K562 (cell line): ENCODE results near the gene PPP4R3A. TPM values are rescaled to one million over a fixed set of nuclear protein-coding genes. Genes with fewer than 3 reads are reported as not detected.

ENCODE experiments used
- CBX2 ChIP-seq: fragments of 200-600 bp; sonication (generic); IDR thresholded peaks from one replicate; pipeline ENCODE4 v1.6.1; 2012; ENCODE audit warnings: mild to moderate bottlenecking, low read length, inconsistent platforms; ENCODE audit not compliant: insufficient read depth, poor library complexity, severe bottlenecking
- ETV1 ChIP-seq: fragments of 450-650 bp; conservative IDR thresholded peaks from 2 replicates; pipeline ENCODE4 v1.6.1; 2016; ENCODE audit warnings: missing genetic modification characterization, control low read depth, low read depth, missing compliant biosample characterization
- GMEB1 ChIP-seq: fragments of 250-450 bp; sonication (Bioruptor Pico); IDR thresholded peaks from 2 replicates; pipeline ENCODE4 v1.4.0; 2020; ENCODE audit warnings: mild to moderate bottlenecking
- HNRNPK ChIP-seq: fragments of 200-400 bp; formaldehyde crosslinking; IDR thresholded peaks from one replicate; pipeline ENCODE4 v1.6.1; 2018; ENCODE audit warnings: mild to moderate bottlenecking, low read depth, low read length; ENCODE audit not compliant: poor library complexity, severe bottlenecking
- LEF1 ChIP-seq: fragments of 450-650 bp; IDR thresholded peaks from 2 replicates; pipeline ENCODE4 v1.6.1; 2016; ENCODE audit warnings: mild to moderate bottlenecking
- MLX ChIP-seq, 2 experiments: fragments of 450-650 bp in 1 of 2; sonication (generic) in 1 of 2; formaldehyde crosslinking; conservative IDR thresholded peaks; 2 replicates each; pipeline versions ENCODE4 v1.4.0 to v1.8.1; 2020 to 2022; ENCODE audit warnings: mild to moderate bottlenecking in 1 of 2, missing genetic modification reagents in 1 of 2
- NCOA4 ChIP-seq: fragments of 450-650 bp; IDR thresholded peaks from 2 replicates; pipeline ENCODE4 v1.6.1; 2018; ENCODE audit warnings: mild to moderate bottlenecking; ENCODE audit not compliant: partially characterized antibody
- POLR2G ChIP-seq: fragments of 200-400 bp; formaldehyde crosslinking; IDR thresholded peaks from 2 replicates; pipeline ENCODE4 v1.6.1; 2017; ENCODE audit warnings: low read depth, mild to moderate bottlenecking, antibody characterized with exemption, low read length, moderate library complexity
- RHOXF2B ChIP-seq: fragments of 250-450 bp; sonication (Bioruptor Pico); conservative IDR thresholded peaks from 2 replicates; pipeline ENCODE4 v1.5.1; 2021
- SMARCA5 ChIP-seq: fragments of 450-650 bp; IDR thresholded peaks from 2 replicates; pipeline ENCODE4 v1.6.1; 2016
- TEAD1 ChIP-seq, 2 experiments: fragments of 450-650 bp in 1 of 2; sonication (generic) in 1 of 2; formaldehyde crosslinking; IDR thresholded peaks; 2 replicates each; pipeline versions ENCODE4 v1.4.0 to v1.8.0; 2020 to 2022; ENCODE audit warnings: mild to moderate bottlenecking in 2 of 2, missing genetic modification reagents in 1 of 2
- THRB ChIP-seq: fragments of 450-650 bp; formaldehyde crosslinking; conservative IDR thresholded peaks from 2 replicates; pipeline ENCODE4 v1.4.0; 2022; ENCODE audit warnings: mild to moderate bottlenecking, missing genetic modification characterization
- TOE1 ChIP-seq, 2 experiments: fragments of 450-650 bp in 1 of 2; sonication (generic) in 1 of 2; formaldehyde crosslinking in 1 of 2; IDR thresholded peaks; 2 replicates each; pipeline versions ENCODE4 v1.7.1 to v1.8.0; 2016 to 2022; ENCODE audit warnings: borderline replicate concordance in 2 of 2, mild to moderate bottlenecking in 2 of 2, antibody characterized with exemption in 1 of 2, inconsistent platforms in 1 of 2, low read depth in 1 of 2, missing genetic modification reagents in 1 of 2, moderate library complexity in 1 of 2
- ZNF121 ChIP-seq: sonication (generic); formaldehyde crosslinking; conservative IDR thresholded peaks from 2 replicates; pipeline ENCODE4 v1.8.0; 2022; ENCODE audit warnings: missing genetic modification reagents
- ZNF407 ChIP-seq: fragments of 450-650 bp; IDR thresholded peaks from 2 replicates; pipeline ENCODE4 v1.6.1; 2016; ENCODE audit warnings: low read depth
- ZNF57 ChIP-seq: fragments of 450-650 bp; formaldehyde crosslinking; IDR thresholded peaks from 2 replicates; pipeline ENCODE4 v1.4.0; 2020; ENCODE audit warnings: mild to moderate bottlenecking, moderate library complexity
- polyA plus RNA-seq, 8 experiments: library from polyadenylated mRNA; depleted of rRNA in 4 of 8; stranded (reverse) in 5 of 8; unstranded in 3 of 8; fragments of >200 nt; fragmentation: Nextera tagmentation in 2 of 8; fragmentation: Illumina TruSeq in 1 of 8; extraction: Ambion mirVana in 2 of 8; extraction: Trizol in 1 of 8; gene quantifications; 2 replicates each; pipeline versions ENCODE4 v1.2.1 to v1.2.3, GENCODE V29; 2011 to 2014; ENCODE audit warnings: inconsistent platforms in 1 of 8, missing spikeins in 1 of 8
- total RNA-seq, 7 experiments: library from RNA; depleted of rRNA in 6 of 7; stranded (reverse); fragments of >200 nt in 6 of 7; fragmentation: Illumina TruSeq in 2 of 7; extraction: Trizol in 2 of 7; gene quantifications; 2 replicates each; pipeline versions ENCODE4 v1.2.1 to v1.2.3, GENCODE V29; 2011 to 2021; ENCODE audit warnings: low replicate concordance in 1 of 7

Gene PPP4R3A
- total and polyA plus RNA-seq, 9 of the 15 experiments (the other 6 are each of a cell fraction or from before 2014, with no cell fraction given): 9.5 to 54.9 (median 44.9) TPM

- TF ChIP-seq CBX2 (no peak), ZNF407 (no peak), ETV1 (tag) (no peak), ZNF57 (CRISPR knock-in tag) (no peak), POLR2G (peak; percentile 63), GMEB1 (no peak), TOE1 (IDR thresholded peaks at IDR 0.05; ENCODE audit: borderline replicate concordance) (no peak), TOE1 (CRISPR knock-in tag; IDR thresholded peaks at IDR 0.05; ENCODE audit: borderline replicate concordance, low read depth) (peak; percentile 95; the same call in 1 of the 2 replicates), MLX (CRISPR knock-in tag; conservative IDR thresholded peaks at IDR 0.05) (peak in 1 of 2 experiments; percentile 86; a peak in 1 of 4 replicates), ZNF121 (CRISPR knock-in tag) (peak; percentile 73), TEAD1 (CRISPR knock-in tag; IDR thresholded peaks at IDR 0.05) (peak in 1 of 2 experiments; percentile 93; a peak in 2 of 4 replicates), THRB (no peak), RHOXF2B (CRISPR knock-in tag) (no peak), SMARCA5 (no peak), LEF1 (no peak), HNRNPK (no peak), NCOA4 (no peak)
Observed at GRCh38 chr14:91417983-91418386, 92.1 kb downstream of the PPP4R3A start (continued).
